Measurements from ENCODE around the gene TBX1. TPM values are rescaled to one million over a fixed set of nuclear protein-coding genes. Genes with fewer than 3 reads are reported as not detected.

TBX1 gene
- total RNA-seq, 2 experiments from 2014 or later: 0.23 TPM; not detected in 1

DNA sequence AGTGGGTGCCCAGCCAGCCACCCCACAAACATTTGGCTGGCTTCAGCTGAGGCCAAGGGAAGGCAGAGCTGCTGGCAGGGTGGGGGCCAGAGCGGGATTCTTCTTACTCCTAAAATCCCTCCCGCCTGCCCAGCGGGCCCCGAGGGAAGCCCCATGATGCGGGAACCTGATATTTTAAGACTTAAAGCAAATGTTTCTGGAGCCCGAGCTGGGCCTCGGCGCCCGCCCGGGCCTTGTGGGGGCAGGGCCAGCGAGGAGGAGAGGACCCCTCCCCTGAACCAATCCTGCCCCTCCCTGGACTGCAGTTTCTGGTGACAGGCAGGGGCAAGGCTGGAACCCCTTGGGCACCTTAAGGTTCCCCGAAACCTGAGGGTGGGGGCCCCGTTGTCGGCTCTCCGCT, 20.0 kb upstream of the TBX1 start:
- CTCF ChIA-PET (ENCODE audit: unreplicated experiment): no interaction called here

GRCh38 chr22:19741053-19741452, 19.5 kb upstream of the TBX1 start:
- Histone ChIP-seq H3K4me3 (ENCODE audit: low read depth, low read length, poor library complexity, severe bottlenecking) (no peak overlapping the region), H3K27ac (ENCODE audit: low read depth, low read length, poor library complexity, severe bottlenecking) (no peak overlapping the region), H3K79me2 (ENCODE audit: insufficient read depth, low read depth, low read length) (no peaks in the 10 kb centered on the region), H3K9me3 (ENCODE audit: low read length) (no peaks in the 10 kb centered on the region), H2AFZ (ENCODE audit: low read length) (no peak overlapping the region), H4K20me1 (ENCODE audit: insufficient read depth, low read length) (no peaks in the 10 kb centered on the region), H3K4me2 (ENCODE audit: low read length) (no peak overlapping the region), H3K36me3 (ENCODE audit: insufficient read depth, low read length) (no peaks in the 10 kb centered on the region), H3K9me2 (ENCODE audit: insufficient read depth, low read length) (no peaks in the 10 kb centered on the region), H3K4me1 (ENCODE audit: insufficient read depth, low read length, poor library complexity, severe bottlenecking) (no peaks in the 10 kb centered on the region)
- TF ChIP-seq EZH2phosphoT487 (IDR thresholded peaks at IDR 0.05; ENCODE audit: borderline replicate concordance, low read depth, low read length) (no peak), CTCF (conservative IDR thresholded peaks at IDR 0.05; ENCODE audit: low read length) (no peak)
- ChIA-PET POLR2A (no interaction called here), CTCF (ENCODE audit: unreplicated experiment) (no interaction called here)
- intact Hi-C loops (cut with micrococcal nuclease; ENCODE audit: unreplicated experiment): no loop called here
- no TSS peak for BruUV-seq (replicated peaks)
- DNase-seq (ENCODE audit: low spot score): no peak

More for the DNA sequence above, 20.0 kb upstream of the TBX1 start:
- BruUV-seq (replicated peaks): no TSS peak
- H3K9me2 ChIP-seq (ENCODE audit: insufficient read depth, low read length): no peaks in the 10 kb centered on the region
- H3K79me2 ChIP-seq (ENCODE audit: insufficient read depth, low read depth, low read length): no peaks in the 10 kb centered on the region
- no peaks in the 10 kb centered on the region for H3K4me1 ChIP-seq (ENCODE audit: insufficient read depth, low read length, poor library complexity, severe bottlenecking)
- H3K27ac ChIP-seq (ENCODE audit: low read depth, low read length, poor library complexity, severe bottlenecking): no peak overlapping the region
- no peak for DNase-seq (ENCODE audit: low spot score)
- no peak overlapping the region for H2AFZ ChIP-seq (ENCODE audit: low read length)
- no peak overlapping the region for H3K4me2 ChIP-seq (ENCODE audit: low read length)
- POLR2A ChIA-PET: no interaction called here
- no peak for TF ChIP-seq CTCF (conservative IDR thresholded peaks at IDR 0.05; ENCODE audit: low read length)
- TF ChIP-seq EZH2phosphoT487 (IDR thresholded peaks at IDR 0.05; ENCODE audit: borderline replicate concordance, low read depth, low read length): no peak
- no peaks in the 10 kb centered on the region for H4K20me1 ChIP-seq (ENCODE audit: insufficient read depth, low read length)
- H3K9me3 ChIP-seq (ENCODE audit: low read length): no peaks in the 10 kb centered on the region
- no peak overlapping the region for H3K4me3 ChIP-seq (ENCODE audit: low read depth, low read length, poor library complexity, severe bottlenecking)
- intact Hi-C loops (cut with micrococcal nuclease; ENCODE audit: unreplicated experiment): no loop called here
- H3K36me3 ChIP-seq (ENCODE audit: insufficient read depth, low read length): no peaks in the 10 kb centered on the region

GRCh38 chr22:19742160-19743066, 18.2 kb upstream of the TBX1 start:
- intact Hi-C loops (cut with micrococcal nuclease; ENCODE audit: unreplicated experiment): no loop called here
- Histone ChIP-seq H3K9me2 (ENCODE audit: insufficient read depth, low read length) (no peaks in the 10 kb centered on the region), H2AFZ (ENCODE audit: low read length) (no peak overlapping the region), H3K79me2 (ENCODE audit: insufficient read depth, low read depth, low read length) (no peaks in the 10 kb centered on the region), H3K36me3 (ENCODE audit: insufficient read depth, low read length) (no peaks in the 10 kb centered on the region), H3K27ac (ENCODE audit: low read depth, low read length, poor library complexity, severe bottlenecking) (no peak overlapping the region), H4K20me1 (ENCODE audit: insufficient read depth, low read length) (no peaks in the 10 kb centered on the region), H3K4me3 (ENCODE audit: low read depth, low read length, poor library complexity, severe bottlenecking) (no peak overlapping the region), H3K9me3 (ENCODE audit: low read length) (no peaks in the 10 kb centered on the region), H3K4me1 (ENCODE audit: insufficient read depth, low read length, poor library complexity, severe bottlenecking) (no peaks in the 10 kb centered on the region), H3K4me2 (ENCODE audit: low read length) (no peak overlapping the region)
- BruUV-seq (replicated peaks): no TSS peak
- DNase-seq (ENCODE audit: low spot score): no peak
- no peak for TF ChIP-seq EZH2phosphoT487 (IDR thresholded peaks at IDR 0.05; ENCODE audit: borderline replicate concordance, low read depth, low read length)
- TF ChIP-seq CTCF (conservative IDR thresholded peaks at IDR 0.05; ENCODE audit: low read length): no peak
- ChIA-PET POLR2A (no interaction called here), CTCF (ENCODE audit: unreplicated experiment) (no interaction called here)
